T-helper 22 cell (primary cell): ENCODE results near the gene ADAM12.

Experiments used
- DNase-seq: peaks from one replicate; pipeline ENCODE4 v3.0.0-alpha.2; 2020; ENCODE audit warnings: low read depth

The ADAM12 gene

GRCh38 chr10:126081841-126082466 is 306.3 kb downstream of the ADAM12 start:
- DNase-seq = no peak

GRCh38 chr10:126080879-126081411 is 307.3 kb downstream of the ADAM12 start:
- DNase-seq = no peak

GRCh38 chr10:126080291-126080825 is 307.9 kb downstream of the ADAM12 start:
- no peak for DNase-seq

- DNase-seq = no peak
These were observed 313.3 kb downstream of the ADAM12 start for GRCh38 chr10:126075009-126075408.

GRCh38 chr10:126074291-126074690 is 314.0 kb downstream of the ADAM12 start:
- no peak for DNase-seq

GRCh38 chr10:126073606-126074005 is 314.7 kb downstream of the ADAM12 start:
- DNase-seq = no peak

- DNase-seq = no peak
These were observed 315.7 kb downstream of the ADAM12 start for GRCh38 chr10:126072622-126073021.

- no peak for DNase-seq
These were observed 317.6 kb downstream of the ADAM12 start for GRCh38 chr10:126070476-126071215.

GRCh38 chr10:126068322-126068721 is 320.0 kb downstream of the ADAM12 start:
- DNase-seq = no peak

GRCh38 chr10:126066456-126066855 is 321.8 kb downstream of the ADAM12 start:
- no peak for DNase-seq

- no peak for DNase-seq
These were observed 322.4 kb downstream of the ADAM12 start for GRCh38 chr10:126065751-126066377.

GRCh38 chr10:126064512-126064911 is 323.8 kb downstream of the ADAM12 start:
- no peak for DNase-seq

GRCh38 chr10:126063353-126063791 is 324.9 kb downstream of the ADAM12 start:
- DNase-seq = no peak

- no peak for DNase-seq
These were observed 325.9 kb downstream of the ADAM12 start for GRCh38 chr10:126062131-126063032.

- DNase-seq = no peak
These were observed 326.8 kb downstream of the ADAM12 start for GRCh38 chr10:126061526-126061925.

GRCh38 chr10:126060261-126060931 is 327.9 kb downstream of the ADAM12 start:
- DNase-seq = no peak

- DNase-seq = no peak
These were observed 329.0 kb downstream of the ADAM12 start for GRCh38 chr10:126059076-126059826.

- no peak for DNase-seq
These were observed 329.8 kb downstream of the ADAM12 start for GRCh38 chr10:126058507-126058906.

GRCh38 chr10:126058104-126058503 is 330.2 kb downstream of the ADAM12 start:
- no peak for DNase-seq

GRCh38 chr10:126057494-126057893 is 330.8 kb downstream of the ADAM12 start:
- no peak for DNase-seq
